Sigmoid colon (tissue), 4 donors: ENCODE results near the gene ADH7.

Experiments
- CTCF ChIP-seq, 4 experiments: fragments of 450-650 bp in 3 of 4; fragments of 200-600 bp in 1 of 4; IDR thresholded peaks; one replicate each; pipeline ENCODE4 v1.5.1; 2016 to 2019; ENCODE audit warnings: antibody characterized with exemption in 4 of 4, mild to moderate bottlenecking in 3 of 4, moderate library complexity in 2 of 4
- EP300 ChIP-seq, 4 donors: sonication (generic); formaldehyde crosslinking; IDR thresholded peaks; one replicate each; pipeline ENCODE4 v1.6.1; 2017; ENCODE audit warnings: antibody characterized with exemption in 4 of 4
- POLR2A ChIP-seq, 2 donors: fragments of 450-650 bp; IDR thresholded peaks; one replicate each; pipeline ENCODE4 v1.6.1; 2016; ENCODE audit warnings: antibody characterized with exemption in 2 of 2, mild to moderate bottlenecking in 2 of 2, moderate library complexity in 2 of 2
- POLR2AphosphoS5 ChIP-seq, 4 donors: sonication (generic); formaldehyde crosslinking; IDR thresholded peaks; one replicate each; pipeline ENCODE4 v1.6.1; 2017; ENCODE audit warnings: antibody characterized with exemption in 4 of 4

GRCh38 chr4:99383399-99383798, 51.7 kb downstream of the ADH7 start:
- TF ChIP-seq EP300 (IDR thresholded peaks at IDR 0.05) (no peak), POLR2A (IDR thresholded peaks at IDR 0.05) (no peak), CTCF (IDR thresholded peaks at IDR 0.05) (no peak), POLR2AphosphoS5 (IDR thresholded peaks at IDR 0.05) (no peak)
